GM18502 (cell line): ENCODE data around the gene ADCY7.

Experiments
- ATAC-seq: cut with Tn5 transposase; IDR thresholded peaks from one replicate; pipeline ENCODE4 v1.9.1; 2021; ENCODE audit warnings: mild to moderate bottlenecking; ENCODE audit not compliant: unreplicated experiment, poor library complexity

The ADCY7 gene

DNA sequence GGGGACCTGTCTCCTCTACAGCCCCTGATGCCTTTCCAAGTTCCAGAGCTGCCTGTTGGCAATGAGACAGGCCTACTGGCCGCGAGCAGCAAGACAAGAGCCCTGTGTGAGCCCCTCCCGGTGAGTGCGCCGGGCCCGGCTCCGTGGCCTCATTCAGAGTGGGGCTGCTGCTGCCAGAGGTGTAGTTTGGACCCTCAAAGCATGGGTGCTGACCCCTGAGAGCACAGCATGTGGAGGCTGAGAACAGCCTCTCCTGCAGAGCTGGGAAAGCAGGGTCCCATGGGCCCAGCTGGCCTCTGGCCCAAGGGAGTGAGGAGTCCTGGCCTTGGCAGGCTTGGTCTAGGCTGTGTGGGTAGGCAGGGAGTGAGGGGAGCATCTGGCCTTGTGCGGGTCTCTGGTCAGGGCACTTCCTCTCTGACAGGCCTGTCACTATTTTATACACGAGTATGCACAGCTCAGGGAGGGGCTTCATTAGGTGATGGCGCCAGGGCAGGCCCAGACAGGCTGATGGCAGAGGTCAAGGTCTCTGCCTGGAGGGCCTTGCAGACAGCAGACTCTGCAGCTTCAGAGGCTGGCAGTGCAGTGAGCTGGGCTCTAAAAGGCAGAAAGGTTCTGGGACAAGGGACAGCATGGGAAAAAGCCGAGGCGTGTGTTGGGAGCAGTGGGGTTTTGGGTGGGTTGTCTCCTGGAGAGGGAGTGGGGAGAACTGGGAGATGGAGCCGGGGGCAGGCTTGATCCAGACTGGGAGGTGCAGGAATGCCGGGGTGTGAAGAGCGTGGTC, 43.4 kb downstream of the ADCY7 start:
- ATAC-seq = no peak

DNA sequence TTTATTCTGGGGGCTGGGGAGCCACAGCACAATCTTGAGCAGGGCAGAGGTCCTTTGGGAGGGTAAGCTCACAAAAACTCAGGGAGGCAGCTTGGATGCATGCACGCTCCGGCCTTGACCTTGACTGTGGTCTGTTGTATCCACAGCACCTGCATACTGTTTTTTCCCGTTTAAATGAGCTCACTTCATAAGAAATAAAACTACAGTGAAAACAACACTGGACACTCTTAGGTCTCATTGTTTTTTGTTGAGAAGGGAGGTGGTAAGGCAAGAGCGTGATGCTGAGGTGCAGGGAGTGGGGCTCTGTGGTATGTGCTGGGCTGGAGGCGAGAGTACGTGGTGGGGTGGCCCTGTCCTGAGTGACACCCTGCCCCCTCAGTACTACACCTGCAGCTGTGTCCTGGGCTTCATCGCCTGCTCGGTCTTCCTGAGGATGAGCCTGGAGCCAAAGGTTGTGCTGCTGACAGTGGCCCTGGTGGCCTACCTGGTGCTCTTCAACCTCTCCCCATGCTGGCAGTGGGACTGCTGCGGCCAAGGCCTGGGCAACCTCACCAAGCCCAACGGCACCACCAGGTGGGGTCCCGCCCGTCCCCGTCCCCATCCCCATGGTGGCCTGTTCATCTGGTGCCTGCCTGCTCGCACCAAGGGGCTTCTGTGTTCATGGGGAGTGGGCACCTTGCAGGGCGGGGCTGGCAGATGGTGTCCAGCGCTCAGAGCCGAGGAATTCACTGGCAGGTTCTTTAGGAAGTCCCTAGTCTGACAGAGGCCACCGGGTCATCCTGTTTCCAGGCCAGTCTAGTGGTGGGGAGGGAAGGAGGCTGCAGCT, 44.2 kb downstream of the ADCY7 start:
- ATAC-seq = no peak

DNA sequence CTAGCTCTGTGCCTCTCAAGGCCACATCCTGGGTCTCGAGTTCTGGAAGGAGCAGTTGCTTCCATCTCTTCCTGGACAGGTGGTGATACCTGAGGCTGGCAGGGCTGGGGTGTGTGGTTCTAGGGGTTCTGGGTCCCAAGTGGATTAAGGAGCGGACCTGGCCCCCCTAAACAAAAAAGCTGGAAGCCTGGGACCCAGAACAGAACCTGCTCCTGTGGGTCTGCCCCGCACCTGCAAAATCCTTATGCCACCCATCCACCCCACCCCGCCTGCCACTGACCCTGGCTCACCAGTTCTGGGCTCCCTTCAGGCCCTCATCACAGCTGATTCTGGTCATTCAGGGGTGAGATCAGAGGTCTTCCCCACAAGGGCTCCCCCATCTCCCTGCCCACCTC, 44.8 kb downstream of the ADCY7 start:
- no peak for ATAC-seq

DNA sequence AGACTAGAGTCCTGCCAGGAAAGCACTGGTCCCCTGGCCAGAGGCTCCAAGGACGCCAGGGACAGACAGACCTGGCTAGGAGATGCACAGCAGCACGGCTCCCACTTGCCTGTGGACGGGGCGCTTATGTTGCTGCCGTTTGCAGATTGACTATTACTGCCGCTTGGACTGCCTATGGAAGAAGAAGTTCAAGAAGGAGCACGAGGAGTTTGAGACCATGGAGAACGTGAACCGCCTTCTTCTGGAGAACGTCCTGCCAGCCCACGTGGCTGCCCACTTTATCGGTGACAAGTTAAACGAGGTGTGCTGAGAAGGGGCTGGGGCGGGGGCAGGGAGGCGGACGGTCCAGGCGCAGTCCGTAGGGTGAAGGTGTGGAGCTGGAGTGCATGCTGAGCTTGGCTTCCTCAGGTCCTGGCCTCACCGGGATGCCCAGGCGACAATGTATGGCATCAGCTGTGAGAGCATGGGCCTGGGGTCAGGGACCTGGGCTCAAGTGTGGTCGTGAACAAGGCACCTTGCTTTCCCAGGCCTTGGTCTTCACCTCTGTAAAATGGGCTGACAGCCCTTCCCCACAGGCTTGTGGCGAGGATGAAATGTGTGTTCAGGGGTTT, 45.6 kb downstream of the ADCY7 start:
- ATAC-seq = no peak

DNA sequence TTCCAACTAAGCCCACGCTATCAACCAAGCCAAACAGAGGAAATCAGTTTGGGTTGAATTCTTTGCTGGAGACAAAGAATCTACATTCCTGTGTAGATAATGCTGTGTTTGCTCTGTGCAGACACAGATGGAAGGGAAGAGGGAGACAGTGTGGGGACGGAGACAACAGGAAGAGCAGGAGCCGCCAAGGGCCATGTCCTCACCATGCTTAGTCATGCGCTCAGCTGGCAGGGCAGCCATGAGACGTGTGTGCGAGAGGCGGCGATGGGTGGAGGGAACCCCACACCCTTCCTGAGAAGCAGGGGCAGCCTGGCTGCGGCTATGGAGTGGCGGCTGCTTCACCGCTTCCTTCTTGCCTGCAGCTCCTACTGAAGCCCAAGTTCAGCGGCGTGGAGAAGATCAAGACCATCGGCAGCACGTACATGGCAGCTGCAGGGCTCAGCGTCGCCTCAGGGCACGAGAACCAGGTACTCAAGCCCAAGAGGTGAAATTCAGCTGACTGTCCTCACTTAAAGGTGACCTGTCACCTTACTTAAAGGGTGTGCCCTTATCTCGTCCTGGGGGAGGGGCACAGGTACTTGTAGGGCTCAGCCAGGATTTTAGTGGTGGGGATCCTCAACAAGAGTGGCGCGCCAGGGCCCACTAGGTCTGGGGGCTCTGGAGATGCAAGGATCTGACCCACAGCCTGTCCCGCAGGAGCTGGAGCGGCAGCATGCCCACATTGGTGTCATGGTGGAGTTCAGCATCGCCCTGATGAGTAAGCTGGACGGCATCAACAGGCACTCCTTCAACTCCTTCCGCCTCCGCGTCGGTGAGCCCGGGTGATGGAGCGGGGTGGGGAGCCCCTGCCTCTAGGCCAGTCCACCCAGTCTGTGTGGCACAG, 47.5 kb downstream of the ADCY7 start:
- ATAC-seq = no peak

DNA sequence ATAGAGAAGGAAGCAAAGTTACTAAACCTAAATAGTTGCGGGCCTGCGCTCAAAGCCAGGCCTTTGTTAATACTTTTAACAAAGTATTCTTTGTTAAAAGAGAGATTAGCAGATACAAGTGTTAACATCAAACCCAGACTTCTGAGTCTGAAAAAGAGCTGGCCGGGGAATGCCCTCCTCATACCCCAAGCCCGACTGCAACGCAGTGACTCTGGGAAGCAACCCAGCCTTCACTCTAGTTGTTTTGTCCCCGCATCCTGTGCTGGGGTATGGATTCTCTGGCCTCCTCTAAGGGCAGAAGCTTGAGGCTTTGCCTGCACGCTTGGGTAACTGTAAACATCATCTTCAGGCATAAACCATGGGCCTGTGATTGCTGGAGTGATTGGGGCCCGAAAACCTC, 48.3 kb downstream of the ADCY7 start:
- no peak for ATAC-seq

DNA sequence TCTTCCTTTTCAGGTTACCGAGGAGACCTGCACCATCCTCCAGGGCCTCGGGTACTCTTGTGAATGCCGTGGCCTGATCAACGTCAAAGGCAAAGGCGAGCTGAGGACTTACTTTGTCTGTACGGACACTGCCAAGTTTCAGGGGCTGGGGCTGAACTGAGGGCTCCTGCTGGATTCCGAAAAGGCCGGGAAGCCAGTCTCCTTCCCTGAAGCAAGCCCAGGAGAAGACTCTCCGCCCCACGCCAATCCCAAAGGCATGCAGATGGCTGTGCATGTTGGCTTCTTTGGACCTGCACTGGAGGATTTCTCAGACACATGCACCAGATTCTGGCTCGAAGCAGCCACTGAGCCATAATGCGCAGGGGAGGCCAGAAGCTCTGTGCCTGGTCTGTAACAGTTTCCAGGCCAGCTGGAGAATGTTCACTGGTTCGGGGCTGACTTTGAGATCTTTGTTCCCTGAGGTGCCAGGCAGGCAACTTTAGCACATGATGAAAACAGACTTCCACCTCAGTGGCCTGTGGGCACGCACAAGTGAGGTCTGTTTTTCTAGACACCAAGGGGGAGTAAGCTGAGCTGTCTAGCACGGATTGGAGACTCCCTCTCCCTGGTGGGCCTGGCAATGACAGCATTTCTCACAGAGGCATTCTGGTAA, 49.1 kb downstream of the ADCY7 start:
- no peak for ATAC-seq

DNA sequence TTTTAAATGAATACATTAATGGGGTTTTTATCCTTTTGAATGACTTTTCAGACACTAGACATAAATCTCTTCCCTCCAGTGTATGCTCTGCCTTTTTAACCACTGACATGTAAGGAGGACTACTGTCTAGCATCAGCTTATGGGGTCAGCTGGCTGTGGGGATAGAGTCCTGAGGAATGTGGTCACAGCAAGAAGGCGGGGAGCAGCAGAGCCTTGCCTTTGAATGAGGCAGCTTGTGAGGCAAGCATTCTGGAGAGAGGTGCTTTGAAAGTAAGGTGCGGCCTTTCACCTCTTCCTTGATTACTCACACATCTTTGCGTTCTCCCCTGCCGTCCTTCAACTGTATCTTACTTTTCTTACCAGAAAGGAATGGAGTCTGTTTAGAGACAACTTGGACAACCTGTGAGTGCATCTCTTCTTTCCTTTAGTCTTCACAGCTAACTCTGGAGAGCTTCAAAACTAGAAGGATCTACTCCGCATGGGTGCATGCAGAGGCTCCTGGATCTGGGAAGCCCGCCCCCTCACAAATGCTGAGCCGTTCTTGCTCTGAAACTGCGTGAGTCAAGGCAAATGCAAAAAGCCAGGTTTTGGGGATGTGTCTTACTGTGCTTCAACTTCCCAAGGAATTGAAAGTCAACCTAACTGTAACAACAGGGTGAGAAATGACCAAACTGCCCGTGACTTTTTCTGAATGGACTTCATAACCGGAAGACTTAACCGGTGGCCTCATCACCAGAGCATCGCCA, 49.9 kb downstream of the ADCY7 start:
- ATAC-seq = no peak

DNA sequence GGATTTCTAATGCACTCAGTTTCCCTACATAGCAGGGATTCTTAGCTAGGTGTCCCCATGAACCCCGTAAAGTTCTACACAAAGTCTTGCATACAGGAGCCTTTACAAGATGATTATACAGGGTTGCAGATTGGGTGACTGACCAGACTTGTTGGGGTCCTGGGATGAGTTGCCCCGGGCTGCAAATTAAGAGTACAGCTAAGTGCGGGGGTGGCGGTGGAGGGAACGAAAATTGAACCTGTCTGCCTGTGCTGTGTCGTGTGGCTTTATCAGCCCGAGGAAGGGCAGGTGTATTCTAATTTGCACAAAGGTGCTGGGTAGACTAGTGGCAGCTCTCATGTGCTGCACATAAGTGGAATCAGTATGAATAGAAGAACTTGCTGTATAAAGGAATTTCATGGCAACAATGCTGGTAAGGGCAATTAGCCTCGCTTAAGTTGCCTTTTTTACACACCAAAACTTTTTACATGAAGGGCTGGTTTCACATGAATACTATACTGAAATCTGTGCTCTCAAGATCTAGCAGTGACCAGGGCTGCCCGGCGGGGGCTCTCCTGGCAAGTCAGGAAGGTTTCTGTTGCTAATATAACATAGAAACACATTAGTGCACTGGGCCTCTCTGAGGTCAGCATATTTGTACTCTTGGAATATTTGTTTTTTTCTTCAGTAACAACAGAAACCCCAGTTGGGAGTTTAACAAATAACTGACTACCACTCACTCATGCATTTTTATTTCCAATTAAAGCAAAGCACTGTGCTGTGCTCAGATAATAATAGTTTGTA, 50.7 kb downstream of the ADCY7 start:
- no peak for ATAC-seq

DNA sequence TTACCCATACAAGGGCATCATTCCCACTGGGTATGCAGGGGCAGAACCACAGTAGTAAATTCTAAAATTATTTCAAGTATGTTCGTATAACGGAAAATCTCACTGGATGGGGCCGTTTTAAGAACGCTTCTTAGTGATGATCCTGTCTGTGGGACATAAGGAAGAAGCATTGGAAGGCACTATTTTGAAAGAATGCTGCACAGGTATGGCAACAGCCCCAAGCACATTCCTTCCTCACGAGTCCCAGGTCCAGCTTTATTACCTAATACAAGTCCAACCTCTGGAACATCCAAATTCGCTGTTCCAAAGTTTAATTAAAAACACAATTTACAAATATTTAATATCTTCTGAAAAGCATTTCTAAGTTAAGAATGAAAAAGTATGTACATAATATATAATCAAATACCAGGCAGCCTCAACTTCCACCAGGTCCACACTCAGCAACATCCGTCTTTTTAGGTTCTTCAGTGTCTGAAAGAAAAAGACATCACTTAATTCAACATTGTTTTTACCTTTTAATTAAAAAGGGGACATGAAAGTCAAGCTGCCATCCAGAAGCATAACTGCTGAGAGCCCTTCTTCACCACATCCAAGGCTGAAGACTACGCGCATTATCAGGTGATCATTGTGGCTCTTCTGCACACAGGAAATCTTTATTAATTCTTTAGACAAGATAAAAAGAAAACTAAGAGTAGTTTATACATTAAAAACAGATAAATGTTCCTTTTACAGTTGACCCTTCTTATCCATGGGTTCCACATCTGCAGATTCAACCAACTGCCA, 52.6 kb downstream of the ADCY7 start:
- no peak for ATAC-seq

DNA sequence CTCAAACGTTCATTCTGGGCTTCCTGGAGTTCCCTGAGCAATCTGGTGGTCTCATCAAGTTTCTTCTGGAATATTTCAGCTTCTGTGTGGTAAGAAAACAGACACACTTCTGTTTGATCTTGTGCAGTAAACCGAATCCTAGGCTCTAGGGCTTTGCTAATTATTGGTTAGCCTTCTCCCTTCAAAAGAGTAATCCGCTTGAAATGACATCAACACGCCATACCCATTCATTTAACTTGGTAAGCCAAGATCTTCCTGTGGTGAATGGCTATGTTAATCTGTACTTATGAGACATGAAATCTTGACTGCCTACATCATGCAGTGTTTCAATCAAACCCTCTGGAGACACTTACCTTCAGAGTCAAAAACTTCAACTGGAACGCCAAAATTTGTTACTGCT, 54.0 kb downstream of the ADCY7 start:
- ATAC-seq = no peak

DNA sequence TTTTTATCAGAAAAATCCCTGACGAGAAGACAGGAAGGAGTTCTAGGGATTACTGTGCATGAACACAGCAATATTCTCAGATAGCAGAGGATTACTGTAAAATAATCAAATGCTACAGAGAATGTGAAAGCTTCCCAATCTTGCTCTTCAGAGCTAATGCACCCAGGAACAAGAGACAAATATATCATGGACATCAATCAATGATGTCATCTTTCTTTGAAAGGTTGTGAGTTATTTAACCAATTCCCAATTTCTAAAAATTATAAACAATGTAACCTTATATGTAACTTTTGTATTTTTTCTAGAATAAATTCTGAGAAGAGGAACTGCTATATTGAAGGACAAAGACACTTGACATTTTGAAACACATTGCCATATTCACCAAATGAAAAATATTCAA, 56.0 kb downstream of the ADCY7 start:
- no peak for ATAC-seq

DNA sequence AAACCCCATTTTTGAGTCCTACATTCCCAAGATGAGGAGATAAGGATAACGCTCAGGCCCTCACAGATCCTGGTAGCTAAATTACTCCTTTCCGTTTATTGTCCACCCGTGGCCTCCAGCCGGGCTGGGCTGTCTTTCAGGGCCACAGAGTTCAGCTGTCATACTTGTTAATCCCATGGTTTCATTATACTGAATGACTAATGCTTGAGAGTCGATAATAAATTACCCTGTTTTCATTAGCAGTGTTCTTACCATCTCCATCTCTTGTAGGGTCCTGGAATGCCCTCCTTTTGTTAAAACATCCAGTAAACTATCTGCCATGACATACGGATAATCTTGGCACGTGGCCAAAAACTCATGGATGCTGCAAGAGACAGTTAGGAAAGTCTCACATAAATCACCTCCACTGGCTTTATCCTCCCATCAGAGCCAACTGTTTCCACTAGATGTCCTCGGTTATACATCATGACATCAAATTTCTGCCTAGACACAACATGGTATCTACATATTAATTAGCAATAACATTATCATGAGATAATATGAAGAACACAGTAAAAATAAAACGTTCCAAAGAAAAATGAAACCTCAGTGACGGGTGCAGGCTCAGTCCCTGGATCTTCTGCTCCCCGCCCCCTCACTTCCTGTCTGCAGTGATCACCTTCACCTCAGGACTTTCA, 57.1 kb downstream of the ADCY7 start:
- no peak for ATAC-seq

DNA sequence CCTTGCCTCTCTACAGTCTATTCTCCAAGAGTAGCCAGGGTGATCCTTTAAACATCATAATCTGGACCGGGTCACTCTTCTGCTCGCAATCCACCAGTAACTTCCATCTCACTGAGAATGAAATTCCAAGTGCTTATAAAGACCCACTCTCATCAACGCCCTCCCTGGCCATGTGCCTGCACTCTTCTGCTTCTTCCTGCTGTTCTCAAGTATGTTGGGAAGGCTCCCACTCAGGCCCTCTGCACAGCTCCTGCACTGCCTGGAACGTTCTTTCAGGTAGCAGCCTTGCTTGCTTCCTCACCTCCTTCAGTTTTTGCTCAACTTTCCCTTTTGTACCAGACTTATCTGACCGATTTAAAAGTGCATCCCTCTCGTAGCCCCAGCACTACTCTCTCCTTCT, 58.0 kb downstream of the ADCY7 start:
- ATAC-seq = no peak

DNA sequence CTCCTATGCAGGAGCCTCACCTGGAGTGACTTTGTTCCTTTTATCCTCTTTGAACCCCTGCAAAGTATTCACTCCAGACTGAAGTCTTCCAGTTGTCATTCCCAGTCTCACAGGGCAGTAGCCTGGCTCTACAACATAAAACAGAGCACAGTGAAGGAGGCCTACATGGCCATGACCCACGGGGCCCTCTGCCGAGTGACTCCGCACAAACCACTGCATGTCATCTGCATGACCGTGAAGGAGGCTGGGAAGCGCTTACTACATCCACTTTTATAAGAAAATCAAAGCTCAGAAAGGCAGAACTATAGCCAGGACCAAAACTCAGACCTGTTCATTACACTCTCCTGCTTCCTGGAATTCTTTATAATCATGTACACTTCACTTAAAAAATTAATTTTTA, 59.9 kb downstream of the ADCY7 start:
- no peak for ATAC-seq

DNA sequence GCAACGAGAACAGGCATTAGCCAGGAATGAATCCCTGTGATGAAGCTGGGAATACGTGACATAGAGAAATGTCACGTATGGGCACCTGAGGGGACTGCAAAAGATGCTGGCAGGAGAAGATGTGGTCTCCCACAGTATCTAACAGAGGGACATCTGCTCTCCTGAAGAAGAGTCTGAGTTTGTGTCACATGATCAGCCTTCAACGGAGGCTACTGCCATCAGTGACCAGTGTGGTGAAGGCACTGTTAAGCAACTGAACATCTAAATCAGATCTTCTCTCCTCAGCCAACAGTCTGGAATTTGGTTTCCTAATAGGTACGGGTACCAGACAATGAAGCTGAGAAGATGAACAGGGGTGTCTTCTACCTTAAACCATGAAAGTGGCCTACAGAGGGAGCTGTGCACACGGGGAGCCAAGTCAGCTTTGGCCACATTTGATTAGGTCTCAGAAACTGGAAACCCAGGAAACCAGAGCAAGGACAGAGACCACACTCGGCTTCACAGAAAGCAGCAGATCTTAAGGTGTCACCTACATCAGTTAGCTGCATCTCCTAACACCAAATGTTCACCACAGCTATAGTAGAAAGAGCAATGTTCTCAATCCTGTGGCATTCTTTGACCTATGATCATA, 60.6 kb downstream of the ADCY7 start:
- peak; percentile 80 for ATAC-seq
